ENCODE data around the gene RFX4.
"Not testable (repeated sequence)": the region's sequence is repeated elsewhere in the genome, so short reads cannot be mapped to it uniquely, and the experiment has no call there.

Gene RFX4

GRCh38 chr12:106692033-106692432 lies 109.2 kb downstream of the RFX4 start:
- not testable (repeated sequence) for DNase-seq (ENCODE audit: low spot score)

DNA sequence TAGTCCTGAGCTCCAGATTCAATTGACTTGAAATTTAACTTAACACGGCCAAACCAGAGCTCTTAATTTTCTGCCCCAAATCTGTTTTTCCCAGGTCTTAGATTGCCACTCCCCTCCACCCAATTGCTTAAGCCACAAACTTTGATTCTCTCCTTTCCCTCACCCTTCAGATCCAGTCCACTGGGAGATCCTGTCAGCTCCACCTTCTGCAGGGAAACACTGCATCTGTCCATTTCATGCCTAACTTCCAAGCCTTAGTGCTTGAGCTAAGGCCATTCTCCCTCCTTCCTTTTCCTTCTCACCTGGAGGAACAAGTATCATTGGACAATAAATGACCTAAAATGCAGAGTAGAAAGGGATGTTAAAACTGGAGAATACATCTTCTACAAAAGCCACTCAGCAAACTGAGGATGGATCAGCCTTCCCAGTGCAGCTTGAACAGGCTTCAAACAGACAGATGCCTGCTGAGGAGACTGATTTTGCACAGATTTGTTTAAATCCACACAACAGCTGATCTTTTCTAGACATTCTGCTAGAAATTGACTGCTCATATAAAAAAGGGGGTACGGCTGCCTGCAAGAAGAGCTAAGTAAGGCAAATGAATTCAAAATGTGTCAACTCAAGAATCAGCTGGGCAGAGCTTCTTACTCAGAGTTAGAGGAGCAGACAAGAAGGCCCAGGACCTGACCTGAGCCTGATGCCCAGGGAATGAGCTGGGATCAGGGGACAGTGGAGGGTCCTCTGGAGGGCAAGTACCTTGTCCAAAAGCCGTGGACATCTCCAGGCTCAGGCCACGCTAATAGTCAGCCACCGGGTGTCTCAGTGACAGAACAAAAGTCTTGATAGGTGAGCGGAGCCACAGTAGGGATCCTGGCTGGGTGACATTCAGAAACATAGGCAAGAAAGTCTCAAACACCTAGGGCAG lies 110.4 kb downstream of the RFX4 start:
- no peak for DNase-seq (ENCODE audit: low spot score)

DNA sequence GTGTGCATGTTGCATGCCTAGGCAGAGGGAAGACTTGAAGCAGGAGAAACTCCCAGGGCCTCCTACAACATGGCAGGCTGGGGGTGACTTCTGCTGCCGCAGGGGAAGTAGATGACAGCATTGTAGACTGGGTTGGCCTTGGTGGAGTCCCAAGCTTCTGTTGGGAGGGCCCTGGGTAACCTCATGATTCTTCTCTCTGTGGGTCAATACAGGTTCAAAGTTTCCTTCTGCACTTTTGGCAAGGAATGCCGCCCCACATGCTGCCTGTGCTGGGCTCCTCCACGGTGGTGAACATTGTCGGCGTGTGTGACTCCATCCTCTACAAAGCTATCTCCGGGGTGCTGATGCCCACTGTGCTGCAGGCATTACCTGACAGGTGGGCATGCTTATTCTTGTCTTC lies 113.3 kb downstream of the RFX4 start:
- no peak for DNase-seq (ENCODE audit: low spot score)

DNA sequence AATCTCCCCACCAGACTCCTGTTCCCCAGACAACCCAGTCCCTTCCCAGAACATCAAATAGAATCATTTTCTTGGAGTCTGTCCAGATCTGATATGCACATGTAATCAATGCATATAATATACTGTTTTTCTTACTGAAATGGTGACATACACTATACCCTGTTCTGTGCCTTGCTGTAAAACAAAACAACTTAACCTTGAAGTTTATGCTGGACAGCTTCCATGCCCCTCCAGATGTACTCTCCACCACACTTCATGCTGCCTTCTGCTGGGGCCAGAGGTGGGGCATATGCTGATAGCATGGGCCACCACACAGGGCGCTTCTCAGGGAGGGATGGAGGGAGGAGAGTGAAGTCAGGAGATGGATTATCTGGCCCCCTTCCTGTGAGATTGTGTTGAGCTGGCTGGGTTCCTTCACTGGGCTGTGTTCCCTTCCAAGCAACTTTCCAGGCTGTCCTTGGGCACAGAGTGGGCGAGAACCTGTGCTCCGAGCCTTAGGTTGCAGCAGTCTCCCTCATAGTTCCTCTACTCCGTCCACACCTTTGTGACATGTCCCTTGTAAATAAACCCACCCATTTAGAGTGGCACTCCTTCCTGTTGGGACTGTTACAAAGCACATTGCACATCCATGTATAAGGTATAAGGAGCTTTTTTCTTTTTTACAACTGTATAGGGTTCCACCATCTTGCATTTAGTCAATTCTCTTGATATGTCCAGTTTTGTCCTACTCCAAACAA lies 114.0 kb downstream of the RFX4 start:
- no peak for DNase-seq (ENCODE audit: low spot score)

GRCh38 chr12:106704081-106704480 lies 121.3 kb downstream of the RFX4 start:
- no peak for DNase-seq (ENCODE audit: low spot score)

GRCh38 chr12:106705971-106706370 lies 123.2 kb downstream of the RFX4 start:
- DNase-seq (ENCODE audit: low spot score) = no peak

DNA sequence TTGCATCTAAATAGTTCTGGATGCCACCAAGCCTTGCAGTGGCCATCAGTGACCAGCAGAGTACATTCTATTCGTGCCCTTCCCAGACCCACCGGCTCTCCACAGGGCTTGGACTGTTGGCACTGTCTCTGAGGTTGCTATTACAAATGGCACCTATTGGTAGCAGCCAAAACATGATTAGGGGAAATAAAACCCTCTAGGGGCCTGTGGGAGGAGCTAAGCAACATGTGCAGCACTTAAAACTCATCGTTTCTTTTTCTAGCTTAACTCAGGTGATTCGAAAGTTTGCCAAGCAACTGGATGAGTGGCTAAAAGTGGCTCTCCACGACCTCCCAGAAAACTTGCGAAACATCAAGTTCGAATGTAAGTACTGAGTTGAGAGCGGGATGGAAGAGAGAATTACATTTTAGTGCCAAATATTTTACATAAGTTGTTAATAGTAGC lies 126.3 kb downstream of the RFX4 start:
- DNase-seq (ENCODE audit: low spot score) = no peak

DNA sequence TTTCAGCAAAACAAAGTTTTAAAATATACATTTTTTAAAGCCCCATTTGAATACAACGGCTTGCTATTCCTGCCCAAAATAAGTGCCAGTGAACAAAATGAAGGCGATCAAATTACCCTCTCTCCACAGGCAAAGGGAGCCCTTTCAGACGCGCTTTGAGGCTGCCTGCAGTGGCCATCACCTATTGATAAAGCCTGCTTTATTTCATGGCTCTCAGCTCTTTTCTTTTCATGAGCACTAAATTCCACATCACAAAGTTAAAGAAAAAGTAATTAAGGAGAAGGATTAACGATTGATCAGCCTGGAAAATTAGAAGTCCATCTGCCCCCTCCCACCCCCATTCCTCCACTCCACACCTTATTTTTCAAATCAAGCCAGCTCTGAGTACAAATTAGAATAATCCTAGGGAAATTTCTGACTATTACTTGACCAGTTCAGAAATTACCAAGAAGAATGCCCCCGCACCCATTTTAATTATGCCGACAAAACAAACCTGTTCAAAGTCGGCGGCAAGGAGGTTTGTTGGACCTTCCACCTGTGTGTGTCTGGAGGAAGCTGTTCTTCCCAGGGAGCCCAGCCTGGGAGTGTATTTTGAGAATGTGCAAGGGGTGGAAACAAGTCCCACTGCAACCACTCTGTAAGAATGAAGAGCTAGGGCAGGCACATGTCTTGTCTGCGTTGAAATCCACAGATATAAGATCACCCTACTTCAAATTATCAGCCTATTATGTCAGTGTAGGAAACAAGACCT lies 127.5 kb downstream of the RFX4 start:
- DNase-seq (ENCODE audit: low spot score) = no peak

- no peak for DNase-seq (ENCODE audit: low spot score)
Observed at GRCh38 chr12:106711316-106711715, 128.5 kb downstream of the RFX4 start.

DNA sequence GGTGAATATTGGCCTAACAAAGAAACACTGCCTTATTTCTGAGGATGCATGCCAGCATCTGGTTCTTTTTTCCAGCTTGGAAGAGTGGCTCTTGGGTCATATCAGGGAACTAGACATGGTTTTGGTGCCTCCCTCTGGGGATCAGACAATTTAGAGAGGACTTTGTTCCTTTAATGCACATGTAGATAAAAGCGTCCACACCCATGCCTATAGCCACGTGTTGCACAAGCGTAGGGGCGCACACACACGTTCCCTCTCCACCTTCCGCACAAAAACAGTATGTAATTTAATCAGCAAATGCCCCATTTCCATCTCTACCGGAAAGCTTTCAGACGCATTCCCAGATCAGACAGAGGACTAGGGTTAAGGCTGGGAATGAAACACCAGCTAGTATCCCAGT lies 130.0 kb downstream of the RFX4 start:
- no peak for DNase-seq (ENCODE audit: low spot score)

GRCh38 chr12:106714926-106715325 lies 132.1 kb downstream of the RFX4 start:
- no peak for DNase-seq (ENCODE audit: low spot score)

- DNase-seq (ENCODE audit: low spot score) = no peak
Observed at GRCh38 chr12:106715582-106715981, 132.8 kb downstream of the RFX4 start.

DNA sequence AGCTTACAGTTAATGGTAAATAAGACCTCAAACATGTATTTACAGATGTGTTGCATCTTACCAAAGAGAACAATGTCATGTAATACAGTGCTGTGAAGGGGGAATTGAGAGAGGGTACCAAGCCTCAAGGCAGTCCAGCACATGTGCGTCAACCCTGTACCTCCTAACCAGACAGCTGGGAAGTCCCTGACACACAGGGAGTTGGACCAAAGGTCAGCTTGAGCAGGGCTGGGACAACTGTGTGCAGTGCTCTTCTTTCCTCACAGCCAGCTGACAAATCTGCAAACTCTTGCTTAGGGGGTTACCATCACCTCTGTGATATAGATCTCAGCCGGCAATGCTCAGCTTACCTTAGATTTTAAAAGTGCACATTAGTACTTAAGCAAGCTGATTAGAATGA lies 134.9 kb downstream of the RFX4 start:
- DNase-seq (ENCODE audit: low spot score) = no peak

- DNase-seq (ENCODE audit: low spot score) = no peak
Observed at GRCh38 chr12:106719879-106720278, 137.1 kb downstream of the RFX4 start.

GRCh38 chr12:106720696-106721095 lies 137.9 kb downstream of the RFX4 start:
- DNase-seq (ENCODE audit: low spot score) = no peak

DNA sequence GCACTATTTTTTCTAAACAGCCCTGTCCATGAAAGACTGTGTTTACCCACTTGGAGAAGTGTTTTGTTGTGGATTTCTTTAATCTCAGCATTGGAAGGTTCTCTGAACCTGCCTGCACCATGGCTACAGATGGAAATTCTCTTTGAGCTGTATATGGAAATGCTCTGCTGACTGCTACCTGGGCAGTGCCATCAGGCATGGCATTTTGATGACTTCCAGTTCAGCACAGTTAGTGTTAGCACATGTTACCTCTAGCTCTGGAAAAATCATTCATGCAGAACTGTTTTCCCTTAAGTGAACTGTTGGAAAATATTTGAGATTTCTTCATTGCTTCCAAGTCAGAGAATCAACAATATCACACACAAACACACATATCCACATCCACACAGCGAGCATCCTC lies 139.1 kb downstream of the RFX4 start:
- no peak for DNase-seq (ENCODE audit: low spot score)

GRCh38 chr12:106722837-106723236 lies 140.0 kb downstream of the RFX4 start:
- no peak for DNase-seq (ENCODE audit: low spot score)

DNA sequence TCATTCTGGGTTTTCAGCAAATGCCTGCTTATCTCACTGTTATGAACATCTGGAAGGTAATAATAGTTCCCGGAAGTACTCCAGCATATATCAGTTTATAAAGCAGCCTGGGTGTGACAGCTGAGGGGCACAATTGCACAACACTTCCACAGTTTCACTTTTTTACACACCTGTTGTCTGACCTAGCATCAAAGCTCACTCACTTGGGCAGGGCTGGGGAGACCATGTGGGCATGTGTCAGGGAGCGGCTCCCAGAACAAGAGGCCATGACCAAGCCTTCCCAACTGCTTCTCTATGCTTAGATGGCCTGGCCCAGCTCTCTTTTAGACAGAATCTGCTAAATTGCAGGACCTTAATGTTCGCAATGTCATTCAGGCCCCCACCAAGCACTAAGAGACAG lies 140.6 kb downstream of the RFX4 start:
- DNase-seq (ENCODE audit: low spot score) = no peak

DNA sequence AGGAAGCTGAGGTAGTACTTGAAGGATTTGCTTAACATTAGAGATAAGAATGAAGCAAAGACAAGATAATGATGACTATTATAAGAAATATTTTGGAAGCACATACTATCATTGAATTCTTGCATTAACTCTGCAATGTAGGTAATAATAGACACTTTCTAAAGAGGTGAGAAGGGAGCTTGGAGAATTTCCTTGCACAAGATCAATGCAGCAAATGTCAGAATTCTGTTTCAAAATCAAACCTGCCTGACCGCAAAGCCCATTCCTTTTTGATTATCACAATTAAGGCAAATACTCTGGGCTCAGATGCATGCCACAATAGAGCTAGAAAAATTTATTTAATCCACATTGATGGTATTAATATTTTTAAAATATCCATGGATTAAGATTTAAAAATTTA lies 141.3 kb downstream of the RFX4 start:
- DNase-seq (ENCODE audit: low spot score) = no peak

DNA sequence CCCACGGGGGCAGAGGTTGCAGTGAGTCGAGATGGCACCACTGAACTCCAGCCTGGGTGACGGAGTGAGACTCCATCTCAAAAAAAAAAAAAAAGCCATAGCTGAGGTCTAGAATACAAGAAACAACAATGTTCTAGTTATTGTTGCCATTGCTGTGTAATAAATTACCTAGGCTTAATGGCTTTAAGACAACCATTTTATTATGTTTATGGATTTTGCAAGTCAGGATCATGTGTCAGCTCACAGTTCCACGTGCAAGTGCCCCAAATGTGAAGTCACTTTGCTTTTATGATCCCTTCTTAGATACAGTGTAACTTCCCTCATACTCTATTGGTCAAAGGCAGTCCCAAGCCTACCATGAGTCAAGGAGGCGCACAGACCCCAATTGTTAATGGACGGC lies 142.1 kb downstream of the RFX4 start:
- no peak for DNase-seq (ENCODE audit: low spot score)

DNA sequence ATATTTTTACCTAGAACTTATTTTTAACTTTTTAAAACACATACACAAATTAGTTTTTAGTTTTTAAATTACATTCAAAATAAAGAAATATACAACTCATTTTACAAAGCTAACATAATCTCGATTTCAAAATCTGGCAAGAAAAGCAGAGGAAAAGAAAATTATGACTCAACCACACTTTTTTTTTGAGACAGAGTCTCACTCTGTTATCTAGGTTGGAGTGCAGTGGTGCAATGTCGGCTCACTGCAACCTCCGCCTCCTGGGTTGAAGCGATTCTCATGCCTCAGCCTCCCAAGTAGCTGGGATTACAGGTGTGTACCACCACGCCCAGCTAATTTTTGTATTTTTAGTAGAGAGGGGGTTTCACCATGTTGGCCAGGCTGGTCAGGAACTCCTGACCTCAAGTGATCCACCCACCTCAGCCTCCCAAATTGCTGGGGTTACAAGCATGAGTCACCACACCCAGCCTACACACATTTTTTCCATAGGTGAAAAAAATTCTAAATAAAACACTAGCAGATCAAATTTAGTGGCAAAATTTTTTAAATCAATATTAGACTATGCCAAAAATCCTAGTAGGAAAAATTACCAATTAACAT lies 143.9 kb downstream of the RFX4 start:
- not testable (repeated sequence) for DNase-seq (ENCODE audit: low spot score)

GRCh38 chr12:106729611-106730010 lies 146.8 kb downstream of the RFX4 start:
- DNase-seq (ENCODE audit: low spot score) = no peak
